DOHH2 (cell line): Measurements from ENCODE around the gene PCSK1N.

ENCODE experiments used
- EZH2phosphoT487 ChIP-seq: fragments of 200-600 bp; sonication (generic); IDR thresholded peaks from 2 replicates; pipeline ENCODE4 v1.6.1; 2017; ENCODE audit warnings: borderline replicate concordance, mild to moderate bottlenecking, antibody characterized with exemption, low read length, moderate library complexity, mixed read lengths
- TF ChIP-seq, protein P1 (sequence below): fragments of 200-600 bp; sonication (generic); IDR thresholded peaks from one replicate; pipeline ENCODE4 v1.5.1; 2014; ENCODE audit warnings: antibody characterized with exemption, mild to moderate bottlenecking, low read depth, low read length; ENCODE audit not compliant: poor library complexity, severe bottlenecking

DNA sequence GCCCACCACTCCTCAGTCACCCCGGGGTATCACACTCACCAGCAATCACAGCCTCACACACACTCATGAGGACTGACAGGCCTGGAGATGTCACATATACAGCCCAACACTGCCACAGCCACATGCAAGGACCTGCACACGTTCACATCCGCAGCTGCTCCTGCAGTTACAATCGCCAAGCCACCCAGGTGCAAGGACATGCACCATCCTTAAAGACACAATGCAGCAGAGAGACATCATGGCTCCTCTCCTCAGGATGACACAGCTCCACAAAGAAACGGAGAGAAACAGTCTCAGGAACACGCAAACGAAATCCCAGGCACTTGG, 1.1 kb downstream of the PCSK1N start:
- TF ChIP-seq, protein P1, sequence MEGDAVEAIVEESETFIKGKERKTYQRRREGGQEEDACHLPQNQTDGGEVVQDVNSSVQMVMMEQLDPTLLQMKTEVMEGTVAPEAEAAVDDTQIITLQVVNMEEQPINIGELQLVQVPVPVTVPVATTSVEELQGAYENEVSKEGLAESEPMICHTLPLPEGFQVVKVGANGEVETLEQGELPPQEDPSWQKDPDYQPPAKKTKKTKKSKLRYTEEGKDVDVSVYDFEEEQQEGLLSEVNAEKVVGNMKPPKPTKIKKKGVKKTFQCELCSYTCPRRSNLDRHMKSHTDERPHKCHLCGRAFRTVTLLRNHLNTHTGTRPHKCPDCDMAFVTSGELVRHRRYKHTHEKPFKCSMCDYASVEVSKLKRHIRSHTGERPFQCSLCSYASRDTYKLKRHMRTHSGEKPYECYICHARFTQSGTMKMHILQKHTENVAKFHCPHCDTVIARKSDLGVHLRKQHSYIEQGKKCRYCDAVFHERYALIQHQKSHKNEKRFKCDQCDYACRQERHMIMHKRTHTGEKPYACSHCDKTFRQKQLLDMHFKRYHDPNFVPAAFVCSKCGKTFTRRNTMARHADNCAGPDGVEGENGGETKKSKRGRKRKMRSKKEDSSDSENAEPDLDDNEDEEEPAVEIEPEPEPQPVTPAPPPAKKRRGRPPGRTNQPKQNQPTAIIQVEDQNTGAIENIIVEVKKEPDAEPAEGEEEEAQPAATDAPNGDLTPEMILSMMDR: no peak
- TF ChIP-seq EZH2phosphoT487: no peak
